HEK293 (cell line): Measurements from ENCODE around the gene DNM1L.

Experiments used
- GLIS1 ChIP-seq: fragments of 450-650 bp; formaldehyde crosslinking; IDR thresholded peaks from 2 replicates; pipeline ENCODE4 v1.5.1; 2016; ENCODE audit warnings: missing biosample characterization, missing genetic modification characterization
- ZBTB1 ChIP-seq: fragments of 450-650 bp; formaldehyde crosslinking; IDR thresholded peaks from 2 replicates; pipeline ENCODE4 v1.5.1; 2016; ENCODE audit warnings: missing biosample characterization, missing genetic modification characterization
- ZBTB8A ChIP-seq: fragments of 450-650 bp; formaldehyde crosslinking; IDR thresholded peaks from 2 replicates; pipeline ENCODE4 v1.5.1; 2016; ENCODE audit warnings: missing biosample characterization, missing genetic modification characterization
- ZEB2 ChIP-seq: fragments of 450-650 bp; formaldehyde crosslinking; IDR thresholded peaks from 2 replicates; pipeline ENCODE4 v1.5.1; 2016; ENCODE audit warnings: missing biosample characterization, missing genetic modification characterization
- ZFHX2 ChIP-seq: fragments of 450-650 bp; formaldehyde crosslinking; conservative IDR thresholded peaks from 2 replicates; pipeline ENCODE4 v1.5.1; 2016; ENCODE audit warnings: missing biosample characterization, missing genetic modification characterization
- ZNF121 ChIP-seq: fragments of 450-650 bp; formaldehyde crosslinking; IDR thresholded peaks from 2 replicates; pipeline ENCODE4 v1.5.1; 2016; ENCODE audit warnings: missing biosample characterization, missing genetic modification characterization
- ZNF146 ChIP-seq: fragments of 450-650 bp; formaldehyde crosslinking; IDR thresholded peaks from 2 replicates; pipeline ENCODE4 v1.5.1; 2016; ENCODE audit warnings: missing biosample characterization, missing genetic modification characterization
- ZNF16 ChIP-seq: fragments of 450-650 bp; formaldehyde crosslinking; IDR thresholded peaks from 2 replicates; pipeline ENCODE4 v1.5.1; 2016; ENCODE audit warnings: low read depth, missing biosample characterization, missing genetic modification characterization
- ZNF18 ChIP-seq: fragments of 450-650 bp; formaldehyde crosslinking; IDR thresholded peaks from 2 replicates; pipeline ENCODE4 v1.5.1; 2016; ENCODE audit warnings: missing biosample characterization, missing genetic modification characterization
- ZNF2 ChIP-seq: fragments of 450-650 bp; formaldehyde crosslinking; IDR thresholded peaks from 2 replicates; pipeline ENCODE4 v1.5.1; 2016; ENCODE audit warnings: missing biosample characterization, missing genetic modification characterization
- ZNF280D ChIP-seq: fragments of 450-650 bp; formaldehyde crosslinking; IDR thresholded peaks from 2 replicates; pipeline ENCODE4 v1.5.1; 2016; ENCODE audit warnings: missing biosample characterization, missing genetic modification characterization
- ZNF292 ChIP-seq: fragments of 450-650 bp; formaldehyde crosslinking; IDR thresholded peaks from 2 replicates; pipeline ENCODE4 v1.5.1; 2016; ENCODE audit warnings: low read depth, missing biosample characterization, missing genetic modification characterization, borderline replicate concordance
- ZNF416 ChIP-seq: fragments of 450-650 bp; formaldehyde crosslinking; IDR thresholded peaks from 2 replicates; pipeline ENCODE4 v1.5.1; 2016; ENCODE audit warnings: missing biosample characterization, missing genetic modification characterization
- ZNF423 ChIP-seq: fragments of 450-650 bp; formaldehyde crosslinking; IDR thresholded peaks from 2 replicates; pipeline ENCODE4 v1.5.1; 2016; ENCODE audit warnings: missing biosample characterization, missing genetic modification characterization
- ZNF548 ChIP-seq: fragments of 450-650 bp; formaldehyde crosslinking; IDR thresholded peaks from 2 replicates; pipeline ENCODE4 v1.5.1; 2016; ENCODE audit warnings: missing biosample characterization, missing genetic modification characterization
- ZNF560 ChIP-seq: fragments of 450-650 bp; formaldehyde crosslinking; IDR thresholded peaks from 2 replicates; pipeline ENCODE4 v1.5.1; 2017; ENCODE audit warnings: missing biosample characterization, missing genetic modification characterization, borderline replicate concordance
- ZNF580 ChIP-seq: fragments of 450-650 bp; formaldehyde crosslinking; IDR thresholded peaks from 2 replicates; pipeline ENCODE4 v1.5.1; 2016; ENCODE audit warnings: missing biosample characterization, missing genetic modification characterization
- ZNF704 ChIP-seq: fragments of 450-650 bp; formaldehyde crosslinking; IDR thresholded peaks from 2 replicates; pipeline ENCODE4 v1.5.1; 2016; ENCODE audit warnings: missing biosample characterization, missing genetic modification characterization
- ZNF747 ChIP-seq: fragments of 450-650 bp; formaldehyde crosslinking; IDR thresholded peaks from 2 replicates; pipeline ENCODE4 v1.5.1; 2016; ENCODE audit warnings: missing biosample characterization, missing genetic modification characterization
- ZSCAN23 ChIP-seq: fragments of 450-650 bp; formaldehyde crosslinking; IDR thresholded peaks from 2 replicates; pipeline ENCODE4 v1.5.1; 2016; ENCODE audit warnings: missing biosample characterization, missing genetic modification characterization
- ZSCAN30 ChIP-seq: fragments of 450-650 bp; IDR thresholded peaks from 2 replicates; pipeline ENCODE4 v1.5.1; 2018; ENCODE audit warnings: missing biosample characterization, mild to moderate bottlenecking, missing genetic modification characterization, moderate library complexity
- ZSCAN4 ChIP-seq: fragments of 450-650 bp; formaldehyde crosslinking; IDR thresholded peaks from 2 replicates; pipeline ENCODE4 v1.5.1; 2017; ENCODE audit warnings: missing biosample characterization, missing genetic modification characterization

DNM1L gene

GRCh38 chr12:32679091-32679919 is at the start of gene DNM1L (continued):
- TF ChIP-seq ZNF292: no peak
- peak; percentile 64; the same call in 1 of the 2 replicates for TF ChIP-seq ZSCAN23 (tag by site-specific recombination)
- no peak for TF ChIP-seq ZNF704 (tag by site-specific recombination)
- no peak for TF ChIP-seq ZNF560 (tag by site-specific recombination)
- TF ChIP-seq GLIS1 (tag by site-specific recombination): peak; percentile 82
- TF ChIP-seq ZEB2 (tag by site-specific recombination): peak; percentile 96
- TF ChIP-seq ZNF2 (tag by site-specific recombination): peak; percentile 39; the same call in 1 of the 2 replicates
- peak; percentile 97 for TF ChIP-seq ZFHX2 (tag by site-specific recombination)
- TF ChIP-seq ZSCAN4: peak; percentile 46; the same call in 1 of the 2 replicates
- no peak for TF ChIP-seq ZNF548 (tag by site-specific recombination)
- no peak; the same call in 1 of the 2 replicates for TF ChIP-seq ZNF580 (tag by site-specific recombination)
- peak; percentile 85 for TF ChIP-seq ZNF423 (tag by site-specific recombination)
- TF ChIP-seq ZNF747 (tag by site-specific recombination): no peak
- 0 out of 2 replicates have a peak, but pooled peaks have one; percentile 31 for TF ChIP-seq ZBTB1 (tag by site-specific recombination)
- peak; percentile 44 for TF ChIP-seq ZSCAN30
- TF ChIP-seq ZNF146: peak; percentile 36; the same call in 1 of the 2 replicates
- TF ChIP-seq ZNF18 (tag by site-specific recombination): peak; percentile 75
- no peak for TF ChIP-seq ZNF416 (tag by site-specific recombination)
- TF ChIP-seq ZBTB8A (tag by site-specific recombination): peak; percentile 99
- TF ChIP-seq ZNF280D (tag by site-specific recombination): no peak
- TF ChIP-seq ZNF121: peak; percentile 62; the same call in 1 of the 2 replicates
- TF ChIP-seq ZNF16: no peak
